HG02571 (cell line): ENCODE data around the gene PTGES3.
A peak's percentile ranks its signal among the peaks of the same experiment; 100 is the strongest.
"Not testable (repeated sequence)": the region's sequence is repeated elsewhere in the genome, so short reads cannot be mapped to it uniquely, and the experiment has no call there.

Source experiments
- ATAC-seq: cut with Tn5 transposase; IDR thresholded peaks from one replicate; pipeline ENCODE4 v1.9.1; 2021; ENCODE audit warnings: mild to moderate bottlenecking, moderate library complexity; ENCODE audit not compliant: unreplicated experiment

Gene PTGES3

GRCh38 chr12:56688129-56688845 lies at the start of gene PTGES3:
TSS of gene PTGES3 (minus strand) at chr12:56688284. CDS start at chr12:56687999, 285 bp downstream.
- peak; percentile 66 for ATAC-seq

GRCh38 chr12:56728139-56728861 lies 40.2 kb upstream of the PTGES3 start:
- no peak for ATAC-seq

GRCh38 chr12:56726196-56726675 lies 38.2 kb upstream of the PTGES3 start:
- ATAC-seq: not testable (repeated sequence)

GRCh38 chr12:56725723-56726102 lies 37.6 kb upstream of the PTGES3 start:
- ATAC-seq: peak; percentile 1

DNA sequence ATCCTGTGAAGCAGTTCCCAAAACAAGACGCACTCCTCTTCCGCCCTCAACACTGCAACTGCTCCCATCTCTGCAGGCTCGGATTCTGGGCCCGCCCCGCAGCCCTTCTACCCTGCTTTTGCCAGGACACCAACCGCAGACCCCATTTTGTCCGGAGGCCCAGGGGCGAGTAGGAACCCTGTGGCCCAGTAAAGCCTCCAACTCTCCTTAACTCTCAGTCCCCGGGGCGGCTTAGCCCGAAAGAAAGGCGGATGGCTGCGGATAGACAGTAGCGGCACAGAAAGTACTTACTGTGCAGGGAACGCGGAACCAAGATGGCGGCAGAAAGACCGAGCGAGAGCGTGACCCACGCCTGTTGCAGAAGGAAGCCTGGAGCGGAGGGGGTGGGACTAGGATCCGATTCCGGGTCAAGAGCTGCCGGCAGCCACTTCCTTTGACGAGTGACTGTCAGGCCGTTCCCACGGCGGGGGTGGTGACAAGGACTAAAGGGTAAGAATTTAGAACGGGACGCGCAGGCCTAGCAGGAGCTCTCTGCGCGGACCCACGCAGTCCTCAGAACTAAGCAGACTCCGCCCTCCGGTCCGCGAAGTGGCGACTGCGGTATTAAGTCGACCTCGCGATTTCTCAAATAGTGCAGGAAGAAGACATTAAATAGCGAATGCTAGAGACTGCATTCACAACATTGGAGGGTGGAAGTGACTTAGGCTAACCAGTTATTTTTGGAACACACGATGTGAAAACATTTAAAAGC lies 37.1 kb upstream of the PTGES3 start, which contains the start of gene NACA:
Gene NACA (minus strand): TSS at position 328 of the 751 bp plus-strand sequence. CDS start 778 bp downstream, outside the sequence.
- peak; percentile 91 for ATAC-seq

GRCh38 chr12:56724701-56724971 lies 36.6 kb upstream of the PTGES3 start:
- ATAC-seq: no peak

- ATAC-seq: no peak
Observed at GRCh38 chr12:56723889-56724700, 36.0 kb upstream of the PTGES3 start.

DNA sequence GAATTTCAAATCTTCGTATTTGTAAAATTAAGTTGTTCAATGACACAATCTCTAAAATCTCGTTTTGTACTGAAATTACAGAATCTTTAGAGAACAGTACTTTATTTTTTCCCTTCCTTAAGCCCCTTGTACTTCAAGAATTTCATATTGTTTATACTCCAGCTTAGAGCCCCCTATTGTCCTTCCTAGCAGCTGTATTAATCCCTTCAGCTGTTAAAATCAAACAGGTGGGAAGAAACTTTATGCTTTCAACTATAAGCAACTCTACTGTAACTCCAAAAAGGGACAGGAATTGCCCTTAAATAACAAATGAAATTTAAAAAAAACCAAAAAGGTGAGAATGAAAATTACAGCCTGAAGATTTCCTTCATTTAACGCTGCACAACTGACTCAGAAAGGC lies 35.3 kb upstream of the PTGES3 start:
- ATAC-seq: no peak

GRCh38 chr12:56722832-56723231 lies 34.7 kb upstream of the PTGES3 start:
- no peak for ATAC-seq

DNA sequence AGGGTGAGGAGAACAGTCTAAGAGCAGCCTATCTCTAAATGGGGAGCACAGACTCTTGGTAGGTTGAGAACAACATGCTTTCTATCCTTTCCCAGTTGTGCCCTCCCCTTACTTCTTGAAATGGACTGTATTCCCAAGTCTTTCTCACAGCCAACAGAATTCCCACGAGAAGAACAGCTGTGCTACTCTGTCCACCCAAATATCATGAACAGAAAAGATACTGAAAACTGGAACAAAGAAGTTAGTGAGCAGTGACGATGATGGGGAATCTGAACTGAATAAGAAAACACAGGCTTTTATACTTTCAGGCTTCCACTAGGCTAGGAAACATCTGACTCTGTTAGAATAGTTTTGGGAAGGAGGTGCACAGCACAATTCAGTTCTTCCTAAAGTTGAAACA lies 33.6 kb upstream of the PTGES3 start:
- no peak for ATAC-seq

- no peak for ATAC-seq
Observed at GRCh38 chr12:56721216-56721615, 33.1 kb upstream of the PTGES3 start.

DNA sequence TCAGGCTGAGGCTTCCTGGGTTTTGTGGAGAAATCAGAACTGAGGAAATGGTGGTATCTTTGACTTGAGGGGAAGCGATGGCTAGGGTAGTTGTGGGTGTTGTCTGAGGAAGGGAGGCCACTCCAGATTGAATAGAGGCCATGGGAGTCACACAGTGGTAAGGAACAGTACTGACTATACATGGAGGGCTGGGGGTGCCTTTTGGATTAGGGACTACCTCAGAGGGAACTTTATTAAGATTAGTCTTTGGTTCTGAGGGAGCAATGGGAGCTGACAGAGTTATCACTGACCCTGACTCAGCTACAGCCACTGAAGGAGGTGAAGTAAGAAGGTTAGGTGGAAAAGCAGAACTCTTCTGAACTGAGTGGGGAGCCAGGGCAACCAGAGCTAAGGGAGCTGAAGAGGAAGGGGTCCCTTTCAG lies 32.7 kb upstream of the PTGES3 start:
- ATAC-seq: no peak

- ATAC-seq: no peak
Observed at GRCh38 chr12:56719056-56719455, 31.0 kb upstream of the PTGES3 start.

GRCh38 chr12:56718636-56719035 lies 30.6 kb upstream of the PTGES3 start:
- ATAC-seq: no peak

GRCh38 chr12:56718149-56718548 lies 30.1 kb upstream of the PTGES3 start:
- no peak for ATAC-seq

DNA sequence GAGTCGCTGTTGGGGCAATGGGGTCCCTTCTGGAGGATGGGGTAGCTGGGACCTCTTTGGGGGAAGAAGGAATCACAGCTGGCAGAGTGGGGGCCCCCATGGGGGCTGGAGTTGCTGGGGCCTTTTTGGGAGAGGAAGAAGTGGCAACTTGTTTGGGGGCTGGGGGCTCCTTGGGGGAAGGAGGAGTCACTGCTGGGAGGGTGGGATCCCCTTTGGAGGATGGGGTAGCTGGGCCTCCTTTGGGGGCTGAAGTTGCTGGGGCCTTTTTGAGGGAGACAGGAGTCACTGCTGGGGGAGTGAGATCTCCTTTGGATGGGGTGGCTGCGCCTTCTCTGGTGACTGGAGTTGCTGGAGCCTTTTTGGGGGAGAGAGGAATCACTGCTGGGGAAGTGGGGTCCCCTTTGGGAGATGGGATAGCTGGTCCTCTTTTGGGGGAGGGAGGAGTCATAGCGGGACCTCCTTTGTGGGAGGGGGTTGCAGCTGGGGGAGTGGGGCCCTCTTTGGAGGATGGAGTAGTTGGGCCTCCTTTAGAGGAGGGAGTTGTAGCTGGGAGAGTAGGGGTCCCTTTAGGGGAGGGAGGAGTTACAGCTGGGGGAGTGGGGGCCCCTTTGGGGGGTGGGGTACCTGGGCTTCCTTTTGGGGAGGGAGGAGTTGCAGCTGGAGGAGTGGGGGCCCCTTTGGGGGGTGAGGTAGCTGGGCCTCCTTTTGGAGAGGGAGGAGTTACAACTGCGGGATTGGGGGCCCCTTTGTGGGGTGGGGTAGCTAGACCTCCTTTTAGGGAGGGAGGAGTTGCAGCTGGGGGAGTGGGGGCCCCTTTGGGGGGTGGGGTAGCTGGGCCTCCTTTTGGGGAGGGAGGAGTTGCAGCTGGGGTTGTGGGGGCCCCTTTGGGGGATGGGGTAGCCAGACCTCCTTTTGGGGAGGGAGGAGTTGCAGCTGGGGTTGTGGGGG lies 29.1 kb upstream of the PTGES3 start:
- no peak for ATAC-seq

DNA sequence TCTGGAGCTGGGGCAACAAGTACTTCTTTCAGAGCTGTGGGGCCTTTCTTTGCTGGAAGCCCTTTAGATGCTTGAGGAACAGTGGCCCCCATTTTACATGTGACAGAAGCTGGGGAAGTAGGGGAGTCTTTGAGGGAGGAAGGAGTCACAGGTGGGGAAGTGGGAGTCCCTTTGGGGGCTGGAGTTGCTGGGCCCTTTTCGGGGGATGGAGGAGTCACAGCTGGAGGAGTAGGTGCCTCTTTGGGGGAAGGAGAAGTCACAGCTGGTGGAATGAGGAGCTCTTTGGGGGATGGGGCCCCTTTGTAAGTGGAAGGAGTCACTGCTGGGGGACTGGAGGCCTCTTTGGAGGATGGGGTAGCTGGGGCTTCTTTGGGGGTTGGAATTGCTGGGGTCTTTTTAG lies 28.4 kb upstream of the PTGES3 start:
- no peak for ATAC-seq

DNA sequence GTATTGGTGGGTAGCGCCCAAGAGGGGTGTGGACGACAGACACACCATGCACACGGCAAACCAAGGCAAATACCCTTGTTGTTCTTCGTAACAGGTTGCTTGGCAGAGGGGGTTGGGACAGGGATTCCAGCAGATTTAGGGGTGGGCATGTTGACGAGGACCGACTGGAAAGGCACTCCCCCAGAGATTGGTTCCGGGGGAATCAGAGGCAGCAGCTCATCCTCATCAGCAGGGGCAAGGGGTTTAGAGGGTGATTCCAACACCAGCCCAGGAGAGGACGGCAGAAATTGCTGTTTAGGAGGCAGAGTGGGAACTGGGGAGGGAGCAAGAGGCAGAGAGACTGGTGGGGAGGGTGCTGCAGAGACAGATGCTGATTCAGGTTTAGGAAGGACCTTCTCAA lies 27.7 kb upstream of the PTGES3 start:
- no peak for ATAC-seq

GRCh38 chr12:56714431-56714929 lies 26.4 kb upstream of the PTGES3 start:
- no peak for ATAC-seq

GRCh38 chr12:56713345-56713744 lies 25.3 kb upstream of the PTGES3 start:
- no peak for ATAC-seq
